22Rv1 (cell line): ENCODE data around the gene GLRA1.

ENCODE experiments used
- CTCF ChIP-seq: fragments of 450-650 bp; IDR thresholded peaks from 2 replicates; pipeline ENCODE4 v1.5.1; 2017; ENCODE audit warnings: mild to moderate bottlenecking
- ZFX ChIP-seq: fragments of 450-650 bp; IDR thresholded peaks from 2 replicates; pipeline ENCODE4 v1.6.1; 2017; ENCODE audit warnings: antibody characterized with exemption, borderline replicate concordance

- TF ChIP-seq CTCF, result no peak
- TF ChIP-seq ZFX, result no peak
These were observed 15.0 kb downstream of the GLRA1 start for GRCh38 chr5:151909628-151910027.
